Fibroblast of lung (primary cell): ENCODE measurements around the gene RRN3.
"Not testable (repeated sequence)": the region's sequence is repeated elsewhere in the genome, so short reads cannot be mapped to it uniquely, and the experiment has no call there.

ENCODE experiments used
- EZH2 ChIP-seq: IDR thresholded peaks from 2 replicates; pipeline ENCODE4 v1.5.1; 2012; ENCODE audit warnings: low read length, control low read depth, mild to moderate bottlenecking; ENCODE audit errors: missing control alignments
- TF ChIP-seq, protein P1 (sequence below), 2 donors: IDR thresholded peaks in 1 of 2; conservative IDR thresholded peaks in 1 of 2; 1 replicate in 1 of 2; 2 replicates in 1 of 2; pipeline ENCODE4 v1.5.1; 2011 to 2012; ENCODE audit warnings: low read length in 2 of 2, control low read depth in 1 of 2, inconsistent platforms in 1 of 2, low read depth in 1 of 2, mild to moderate bottlenecking in 1 of 2

DNA sequence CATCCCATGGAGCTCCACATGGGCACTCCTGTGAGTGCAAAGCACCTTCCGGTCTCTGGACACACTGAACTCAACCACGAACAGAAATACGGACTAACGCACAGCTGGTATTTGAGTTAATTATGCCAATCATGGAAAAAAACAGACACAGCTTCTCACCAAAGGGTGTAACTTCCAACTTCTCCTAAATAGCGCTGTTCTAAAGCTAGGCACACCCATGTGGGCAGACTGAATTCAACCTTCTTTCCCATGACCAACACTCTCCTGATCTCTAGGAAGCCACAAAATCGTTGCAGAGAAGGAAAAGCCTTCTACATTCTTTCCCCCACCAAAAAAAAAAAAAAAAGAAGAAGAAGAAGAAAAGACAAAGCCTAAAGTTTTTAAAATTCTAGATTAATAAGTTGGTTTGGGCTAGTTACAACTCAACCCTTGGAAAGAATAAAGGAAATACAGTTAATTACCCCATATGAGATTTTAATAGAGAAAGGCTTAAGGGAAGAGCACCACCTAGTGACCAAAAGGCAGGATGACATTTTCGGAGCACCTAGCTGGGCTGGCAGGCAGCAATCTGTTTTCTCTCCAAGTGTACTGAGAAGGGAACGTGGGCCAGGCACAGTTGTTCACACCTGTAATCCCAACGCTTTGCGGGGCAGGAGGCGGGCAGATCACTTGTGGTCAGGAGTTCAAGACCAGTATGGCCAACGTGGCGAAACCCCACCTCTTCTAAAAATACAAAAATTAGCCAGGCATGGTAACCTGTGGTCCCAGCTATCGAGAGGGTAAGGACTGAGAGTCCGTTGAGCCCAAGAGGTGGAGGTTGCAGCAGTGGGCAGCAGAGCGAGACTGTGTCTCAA lies 21.9 kb downstream of the RRN3 start:
- TF ChIP-seq, protein P1, sequence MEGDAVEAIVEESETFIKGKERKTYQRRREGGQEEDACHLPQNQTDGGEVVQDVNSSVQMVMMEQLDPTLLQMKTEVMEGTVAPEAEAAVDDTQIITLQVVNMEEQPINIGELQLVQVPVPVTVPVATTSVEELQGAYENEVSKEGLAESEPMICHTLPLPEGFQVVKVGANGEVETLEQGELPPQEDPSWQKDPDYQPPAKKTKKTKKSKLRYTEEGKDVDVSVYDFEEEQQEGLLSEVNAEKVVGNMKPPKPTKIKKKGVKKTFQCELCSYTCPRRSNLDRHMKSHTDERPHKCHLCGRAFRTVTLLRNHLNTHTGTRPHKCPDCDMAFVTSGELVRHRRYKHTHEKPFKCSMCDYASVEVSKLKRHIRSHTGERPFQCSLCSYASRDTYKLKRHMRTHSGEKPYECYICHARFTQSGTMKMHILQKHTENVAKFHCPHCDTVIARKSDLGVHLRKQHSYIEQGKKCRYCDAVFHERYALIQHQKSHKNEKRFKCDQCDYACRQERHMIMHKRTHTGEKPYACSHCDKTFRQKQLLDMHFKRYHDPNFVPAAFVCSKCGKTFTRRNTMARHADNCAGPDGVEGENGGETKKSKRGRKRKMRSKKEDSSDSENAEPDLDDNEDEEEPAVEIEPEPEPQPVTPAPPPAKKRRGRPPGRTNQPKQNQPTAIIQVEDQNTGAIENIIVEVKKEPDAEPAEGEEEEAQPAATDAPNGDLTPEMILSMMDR (conservative IDR thresholded peaks at IDR 0.05 in 1 of 2, IDR thresholded peaks at IDR 0.05 in 1 of 2; ENCODE audit: low read depth in 1 of 2, low read length in 2 of 2): peak in 1 of 2 donors; percentile 19
- TF ChIP-seq EZH2: not testable (repeated sequence)
